H1 (cell line): ENCODE results near the gene NEK3. TPM values are rescaled to one million over a fixed set of nuclear protein-coding genes. Genes with fewer than 3 reads are reported as not detected.
"Not testable (repeated sequence)": the region's sequence is repeated elsewhere in the genome, so short reads cannot be mapped to it uniquely, and the experiment has no call there.

ENCODE experiments used
- CTCF ChIA-PET: fragments of 300-600 bp; sonication (Branson Sonifier 250); formaldehyde crosslinking; loops from one replicate; lab custom pipeline; 2021; ENCODE audit not compliant: partially characterized antibody; lab: Charles Lee
- POLR2A ChIA-PET: fragments of 300-600 bp; sonication (Branson Sonifier 250); formaldehyde crosslinking; loops from one replicate; lab custom pipeline; 2021; ENCODE audit warnings: inconsistent platforms; ENCODE audit not compliant: partially characterized antibody; lab: Charles Lee
- DNase-seq, 2 experiments: peaks; one replicate each; pipeline versions ENCODE4 v3.0.0 to v3.0.0-alpha.2; 2010 to 2022; ENCODE audit warnings: low spot score in 2 of 2, low read depth in 1 of 2, mixed read lengths in 1 of 2
- FAIRE-seq: peaks from 2 replicates; lab custom pipeline; 2011; peaks lifted over from hg19 to GRCh38; lab: Jason Lieb, UNC
- H2AFZ ChIP-seq: 2 replicates; pipeline ENCODE4 v1.8.1; 2012; ENCODE audit warnings: low read length, inconsistent platforms
- H2AK5ac ChIP-seq: 2 replicates; pipeline ENCODE4 v1.6.1; 2013; ENCODE audit warnings: low read depth, low read length
- H2BK120ac ChIP-seq: replicated peaks from 2 replicates; pipeline ENCODE3; 2013; ENCODE audit warnings: low read depth, low read length, inconsistent platforms
- H2BK12ac ChIP-seq: 2 replicates; pipeline ENCODE4 v1.6.1; 2013; ENCODE audit warnings: low read depth, low read length
- H2BK15ac ChIP-seq: 2 replicates; pipeline ENCODE4 v1.6.1; 2013; ENCODE audit warnings: low read length
- H2BK20ac ChIP-seq: 2 replicates; pipeline ENCODE4 v1.6.1; 2013; ENCODE audit warnings: low read length
- H2BK5ac ChIP-seq: 2 replicates; pipeline ENCODE4 v1.6.1; 2013; ENCODE audit warnings: low read depth, low read length
- H3K14ac ChIP-seq: 2 replicates; pipeline ENCODE4 v1.6.1; 2013; ENCODE audit warnings: inconsistent platforms; ENCODE audit not compliant: insufficient read length
- H3K18ac ChIP-seq: 2 replicates; pipeline ENCODE4 v1.6.1; 2013; ENCODE audit warnings: low read length; ENCODE audit errors: extremely low read depth
- H3K23ac ChIP-seq: 2 replicates; pipeline ENCODE4 v1.6.1; 2013; ENCODE audit warnings: inconsistent platforms; ENCODE audit not compliant: insufficient read length
- H3K23me2 ChIP-seq: 2 replicates; pipeline ENCODE4 v1.6.1; 2013; ENCODE audit warnings: low read depth, low read length
- H3K27ac ChIP-seq: 2 replicates; pipeline ENCODE4 v1.6.1; 2011; ENCODE audit warnings: low read depth, low read length, inconsistent platforms
- H3K27me3 ChIP-seq, 4 experiments: replicated peaks in 1 of 4; 1 replicate in 1 of 4; 2 replicates in 3 of 4; pipeline versions ENCODE4 v1.6.1 to v1.8.1; 2011 to 2013; ENCODE audit warnings: low read length in 3 of 4, mild to moderate bottlenecking in 3 of 4, inconsistent platforms in 2 of 4, mixed read lengths in 2 of 4, moderate library complexity in 1 of 4; ENCODE audit not compliant: control insufficient read depth in 3 of 4, insufficient read depth in 3 of 4; ENCODE audit errors: extremely low read depth in 1 of 4
- H3K36me3 ChIP-seq, 4 experiments: 2 replicates each; pipeline versions ENCODE4 v1.6.1 to v1.8.1; 2011 to 2013; ENCODE audit warnings: mild to moderate bottlenecking in 4 of 4, low read length in 3 of 4, moderate library complexity in 2 of 4, control low read depth in 1 of 4, inconsistent platforms in 1 of 4; ENCODE audit not compliant: insufficient read depth in 4 of 4, control insufficient read depth in 2 of 4
- H3K4ac ChIP-seq: replicated peaks from 2 replicates; pipeline ENCODE3; 2013; ENCODE audit warnings: low read length, low read depth, mixed read lengths, inconsistent platforms; ENCODE audit not compliant: insufficient read length
- H3K4me1 ChIP-seq, 4 experiments: replicated peaks in 1 of 4; 1 replicate in 1 of 4; 2 replicates in 3 of 4; pipeline versions ENCODE4 v1.6.1 to v1.8.1; 2011 to 2013; ENCODE audit warnings: low read length in 3 of 4, inconsistent platforms in 2 of 4, mixed read lengths in 1 of 4; ENCODE audit not compliant: insufficient read depth in 4 of 4, control insufficient read depth in 3 of 4
- H3K4me2 ChIP-seq, 2 experiments: 2 replicates each; pipeline versions ENCODE4 v1.6.1 to v1.8.1; 2011 to 2013; ENCODE audit warnings: low read depth in 2 of 2, low read length in 2 of 2, control low read depth in 1 of 2, inconsistent platforms in 1 of 2, mild to moderate bottlenecking in 1 of 2; ENCODE audit not compliant: insufficient read depth in 1 of 2
- H3K4me3 ChIP-seq, 4 experiments: fragments of 200-600, 300-600 bp in 1 of 4; sonication (generic), shearing (Covaris generic), sonication (Bioruptor Twin) in 1 of 4; 2 replicates each; pipeline versions ENCODE4 v1.5.1 to v1.8.1; 2011 to 2016; ENCODE audit warnings: low read length in 4 of 4, low read depth in 3 of 4, control low read depth in 2 of 4, inconsistent platforms in 2 of 4, mild to moderate bottlenecking in 2 of 4, mixed read lengths in 1 of 4, moderate library complexity in 1 of 4; ENCODE audit not compliant: insufficient read depth in 2 of 4; ENCODE audit errors: extremely low read depth in 1 of 4
- H3K56ac ChIP-seq: replicated peaks from 2 replicates; pipeline ENCODE3; 2013; ENCODE audit warnings: low read depth, mild to moderate bottlenecking, mixed read lengths, low read length, inconsistent platforms; ENCODE audit not compliant: insufficient read length
- H3K79me1 ChIP-seq: 2 replicates; pipeline ENCODE4 v1.6.1; 2013; ENCODE audit warnings: low read depth, low read length, control low read depth
- H3K79me2 ChIP-seq, 2 experiments: 2 replicates each; pipeline versions ENCODE4 v1.6.1 to v1.8.1; 2012 to 2013; ENCODE audit warnings: low read length in 2 of 2, mild to moderate bottlenecking in 2 of 2, inconsistent platforms in 1 of 2; ENCODE audit not compliant: insufficient read depth in 2 of 2, control insufficient read depth in 1 of 2
- H3K9ac ChIP-seq, 4 experiments: replicated peaks in 1 of 4; 1 replicate in 1 of 4; 2 replicates in 3 of 4; pipeline versions ENCODE4 v1.6.1 to v1.8.1; 2011 to 2013; ENCODE audit warnings: low read depth in 3 of 4, low read length in 3 of 4, control low read depth in 2 of 4, mild to moderate bottlenecking in 2 of 4, moderate library complexity in 2 of 4, inconsistent platforms in 1 of 4; ENCODE audit errors: extremely low read depth in 1 of 4
- H3K9me3 ChIP-seq, 2 experiments: 2 replicates each; pipeline versions ENCODE4 v1.6.1 to v1.8.1; 2012 to 2013; ENCODE audit warnings: mild to moderate bottlenecking in 2 of 2, moderate library complexity in 2 of 2, control low read depth in 1 of 2, inconsistent platforms in 1 of 2, low read depth in 1 of 2, low read length in 1 of 2, mixed read lengths in 1 of 2; ENCODE audit not compliant: insufficient read depth in 2 of 2
- H4K20me1 ChIP-seq, 2 experiments: replicated peaks in 1 of 2; 2 replicates each; pipeline versions ENCODE3 to v1.8.1; 2011 to 2013; ENCODE audit warnings: inconsistent platforms in 2 of 2, low read length in 2 of 2, mild to moderate bottlenecking in 1 of 2; ENCODE audit not compliant: insufficient read depth in 2 of 2, control insufficient read depth in 1 of 2
- H4K5ac ChIP-seq: 2 replicates; pipeline ENCODE4 v1.6.1; 2013; ENCODE audit warnings: low read length, low read depth, mixed read lengths, inconsistent platforms; ENCODE audit not compliant: insufficient read length
- H4K8ac ChIP-seq: 2 replicates; pipeline ENCODE4 v1.8.0; 2013; ENCODE audit warnings: mild to moderate bottlenecking, moderate library complexity, low read length, inconsistent platforms; ENCODE audit not compliant: insufficient read depth; ENCODE audit errors: extremely low read depth
- H4K91ac ChIP-seq: replicated peaks from 2 replicates; pipeline ENCODE3; 2013; ENCODE audit warnings: low read length, mixed read lengths, inconsistent platforms; ENCODE audit not compliant: insufficient read length
- WGBS, 2 experiments: shearing (Covaris generic) in 1 of 2; methylation state at CpG; one replicate each; pipeline versions ENCODE4 v1.1.6 to v1.1.7; 2013 to 2015; ENCODE audit warnings: low lambda C conversion rate in 2 of 2, mixed read lengths in 2 of 2, inconsistent platforms in 1 of 2, low coverage in 1 of 2, missing lambda C conversion rate in 1 of 2; ENCODE audit not compliant: insufficient replicate concordance in 2 of 2, insufficient coverage in 1 of 2, insufficient read length in 1 of 2; ENCODE audit errors: extremely low coverage in 1 of 2, missing lambda C conversion rate in 1 of 2; 5-methylcytosine and 5-hydroxymethylcytosine counted together
- polyA plus RNA-seq, 7 experiments: library from polyadenylated mRNA; depleted of rRNA in 3 of 7; stranded (reverse) in 5 of 7; unstranded in 2 of 7; fragments of >200 nt in 5 of 7; fragments of 200-250 nt in 2 of 7; gene quantifications; 1 replicate in 5 of 7; 2 replicates in 1 of 7; 4 replicates in 1 of 7; pipeline versions ENCODE4 v1.2.1 to v1.2.3, GENCODE V29; 2011 to 2013; ENCODE audit warnings: missing spikeins in 2 of 7, mixed read lengths in 2 of 7
- total RNA-seq: library from RNA; stranded (reverse); fragmentation: NEBNext Ultra II Directional; extraction: Animal tissue kit (Norgen Biotek cat#: 25700); gene quantifications from 2 replicates; pipeline ENCODE4 v1.2.1, GENCODE V29; 2021

Gene NEK3
- total and polyA plus RNA-seq, 2 of the 8 experiments (the other 6 are each of a cell fraction or from before 2014, with no cell fraction given) = 11.4 to 26.0 TPM

DNA sequence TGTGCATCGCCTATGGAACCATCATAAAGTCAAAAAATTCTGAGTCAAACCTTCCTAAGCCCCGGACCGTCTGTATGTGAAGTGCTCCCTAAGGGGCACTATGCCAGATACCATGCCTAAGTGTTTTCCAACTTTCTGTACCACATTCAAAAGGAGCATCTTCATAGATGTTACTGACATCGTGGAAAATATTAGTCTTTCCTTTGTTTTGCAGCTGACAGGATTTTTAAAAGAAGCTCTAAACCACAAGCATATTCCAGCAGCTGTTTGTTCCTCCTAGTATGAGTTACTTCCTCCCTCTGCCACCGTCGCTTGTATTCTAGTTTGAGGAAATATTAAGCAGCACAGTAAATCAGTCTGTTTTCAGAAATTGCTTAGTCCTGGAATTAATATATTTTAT lies 14.6 kb upstream of the NEK3 start:
- H2AFZ ChIP-seq, H3K27me3 ChIP-seq, H4K5ac ChIP-seq, H2BK15ac ChIP-seq, H2BK120ac ChIP-seq, DNase-seq, H3K4me1 ChIP-seq, H3K4ac ChIP-seq, POLR2A ChIA-PET, H3K9me3 ChIP-seq, H3K18ac ChIP-seq, H3K27ac ChIP-seq, H3K56ac ChIP-seq, H3K79me1 ChIP-seq, H2BK20ac ChIP-seq, H4K8ac ChIP-seq, H3K4me2 ChIP-seq, H4K91ac ChIP-seq, H2BK12ac ChIP-seq, FAIRE-seq, H3K23ac ChIP-seq, H2BK5ac ChIP-seq, H3K14ac ChIP-seq, H4K20me1 ChIP-seq, H3K4me3 ChIP-seq, H2AK5ac ChIP-seq, H3K79me2 ChIP-seq, H3K23me2 ChIP-seq, H3K9ac ChIP-seq: not testable (repeated sequence)
- WGBS, 2 experiments = 92% methylated on average over 6 of the region's 6 CpGs; no CpG with 5 or more reads in 1 of the 2 experiments
- CTCF ChIA-PET = interaction anchor here (0.8 to 1.5 kb wide), 3 partner anchors 9 to 172 kb away, joined by 3 to 5 read pairs (median 3); partner anchors contain the start of gene NEK3
- H3K36me3 ChIP-seq = peaks cover 0 to 49% (median 5%) of the 10 kb centered on the region in 4 experiments; a peak in 5 of 8 replicates
